Hematopoietic multipotent progenitor cell treated with erythropoietin and hydrocortisone succinate and interleukin-3 and kit ligand, for 4 days (in vitro differentiated cells): Measurements from ENCODE around the gene ARHGAP27.
A peak's percentile ranks its signal among the peaks of the same experiment; 100 is the strongest.

ENCODE experiments used
- DNase-seq: peaks from one replicate; pipeline ENCODE4 v3.0.0-alpha.2; 2015

The ARHGAP27 gene

GRCh38 chr17:45382226-45382625, 50.4 kb downstream of the ARHGAP27 start:
- peak; percentile 50 for DNase-seq

GRCh38 chr17:45380991-45381390, 51.7 kb downstream of the ARHGAP27 start:
- no peak for DNase-seq

GRCh38 chr17:45380046-45380765, 52.5 kb downstream of the ARHGAP27 start:
- DNase-seq: no peak

GRCh38 chr17:45377401-45377800, 55.3 kb downstream of the ARHGAP27 start:
- no peak for DNase-seq

- no peak for DNase-seq
These were observed 56.3 kb downstream of the ARHGAP27 start for GRCh38 chr17:45376171-45377005.

GRCh38 chr17:45374501-45374900, 58.2 kb downstream of the ARHGAP27 start:
- no peak for DNase-seq

GRCh38 chr17:45372325-45372869, 60.3 kb downstream of the ARHGAP27 start:
- DNase-seq: no peak

- DNase-seq: peak; percentile 59
These were observed 61.0 kb downstream of the ARHGAP27 start for GRCh38 chr17:45371414-45372324.

GRCh38 chr17:45370949-45371413, 61.7 kb downstream of the ARHGAP27 start:
- DNase-seq: peak; percentile 24

- DNase-seq: no peak
These were observed 63.2 kb downstream of the ARHGAP27 start for GRCh38 chr17:45369421-45369820.

GRCh38 chr17:45368651-45369050, 64.0 kb downstream of the ARHGAP27 start:
- no peak for DNase-seq

- DNase-seq: no peak
These were observed 65.5 kb downstream of the ARHGAP27 start for GRCh38 chr17:45367216-45367615.

- DNase-seq: no peak
These were observed 66.0 kb downstream of the ARHGAP27 start for GRCh38 chr17:45366691-45367090.

GRCh38 chr17:45366049-45366448, 66.6 kb downstream of the ARHGAP27 start:
- DNase-seq: no peak

- no peak for DNase-seq
These were observed 67.9 kb downstream of the ARHGAP27 start for GRCh38 chr17:45364531-45365390.

GRCh38 chr17:45363498-45363897, 69.2 kb downstream of the ARHGAP27 start:
- no peak for DNase-seq

GRCh38 chr17:45361976-45362375, 70.7 kb downstream of the ARHGAP27 start:
- DNase-seq: no peak

- no peak for DNase-seq
These were observed 71.2 kb downstream of the ARHGAP27 start for GRCh38 chr17:45361451-45361850.

- no peak for DNase-seq
These were observed 75.2 kb downstream of the ARHGAP27 start for GRCh38 chr17:45357364-45357997.

- no peak for DNase-seq
These were observed 77.6 kb downstream of the ARHGAP27 start for GRCh38 chr17:45355087-45355486.

- peak; percentile 28 for DNase-seq
These were observed 79.6 kb downstream of the ARHGAP27 start for GRCh38 chr17:45353043-45353442.
